Osteoblast (primary cell): ENCODE data around the gene STX8. TPM values are rescaled to one million over a fixed set of nuclear protein-coding genes. Genes with fewer than 3 reads are reported as not detected.
A peak's percentile ranks its signal among the peaks of the same experiment; 100 is the strongest.

Experiments used
- DNase-seq: peaks from one replicate; pipeline ENCODE4 v3.0.0; 2011; ENCODE audit warnings: low spot score, mixed read lengths; ENCODE audit not compliant: insufficient read length; ENCODE audit errors: missing footprints
- H2AFZ ChIP-seq: 2 replicates; pipeline ENCODE4 v1.6.0; 2011; ENCODE audit warnings: mild to moderate bottlenecking, low read length
- H3K27ac ChIP-seq: 2 replicates; pipeline ENCODE4 v1.5.1; 2011; ENCODE audit warnings: mild to moderate bottlenecking, low read depth, low read length, moderate library complexity
- H3K27me3 ChIP-seq: 2 replicates; pipeline ENCODE4 v1.6.0; 2012; ENCODE audit warnings: mild to moderate bottlenecking, control low read depth, inconsistent platforms, low read length, moderate library complexity; ENCODE audit not compliant: insufficient read depth
- H3K36me3 ChIP-seq: 2 replicates; pipeline ENCODE4 v1.5.1; 2011; ENCODE audit warnings: mild to moderate bottlenecking, low read length, control low read depth, moderate library complexity; ENCODE audit not compliant: insufficient read depth
- H3K4me1 ChIP-seq: 2 replicates; pipeline ENCODE4 v1.5.1; 2011; ENCODE audit warnings: mild to moderate bottlenecking, low read length, control low read depth, moderate library complexity; ENCODE audit not compliant: insufficient read depth
- H3K4me2 ChIP-seq: 2 replicates; pipeline ENCODE4 v1.6.0; 2011; ENCODE audit warnings: mild to moderate bottlenecking, low read length; ENCODE audit not compliant: insufficient read depth
- H3K4me3 ChIP-seq: fragments of 200-600 bp; sonication (generic); 3 replicates; pipeline ENCODE4 v1.5.1; 2012; ENCODE audit warnings: mild to moderate bottlenecking, low read length, inconsistent platforms; ENCODE audit not compliant: insufficient read depth
- H3K79me2 ChIP-seq: 2 replicates; pipeline ENCODE4 v1.6.0; 2012; ENCODE audit warnings: mild to moderate bottlenecking, low read length, control low read depth, inconsistent platforms; ENCODE audit not compliant: insufficient read depth
- H3K9me3 ChIP-seq: 2 replicates; pipeline ENCODE4 v1.5.1; 2011; ENCODE audit warnings: low read depth, low read length, control low read depth
- H4K20me1 ChIP-seq: 2 replicates; pipeline ENCODE4 v1.6.0; 2012; ENCODE audit warnings: mild to moderate bottlenecking, low read length, control low read depth; ENCODE audit not compliant: insufficient read depth
- total RNA-seq: library from RNA; depleted of rRNA; stranded (reverse); fragments of >200 nt; gene quantifications from 2 replicates; pipeline ENCODE4 v1.2.3, GENCODE V29; 2012
- TF ChIP-seq, protein P1 (sequence below): IDR thresholded peaks from 2 replicates; pipeline ENCODE4 v1.5.1; 2011; ENCODE audit warnings: mild to moderate bottlenecking, low read depth, low read length, moderate library complexity; ENCODE audit errors: extremely low read depth

STX8 gene
- total RNA-seq, 1 donor, result 72.7 TPM

DNA sequence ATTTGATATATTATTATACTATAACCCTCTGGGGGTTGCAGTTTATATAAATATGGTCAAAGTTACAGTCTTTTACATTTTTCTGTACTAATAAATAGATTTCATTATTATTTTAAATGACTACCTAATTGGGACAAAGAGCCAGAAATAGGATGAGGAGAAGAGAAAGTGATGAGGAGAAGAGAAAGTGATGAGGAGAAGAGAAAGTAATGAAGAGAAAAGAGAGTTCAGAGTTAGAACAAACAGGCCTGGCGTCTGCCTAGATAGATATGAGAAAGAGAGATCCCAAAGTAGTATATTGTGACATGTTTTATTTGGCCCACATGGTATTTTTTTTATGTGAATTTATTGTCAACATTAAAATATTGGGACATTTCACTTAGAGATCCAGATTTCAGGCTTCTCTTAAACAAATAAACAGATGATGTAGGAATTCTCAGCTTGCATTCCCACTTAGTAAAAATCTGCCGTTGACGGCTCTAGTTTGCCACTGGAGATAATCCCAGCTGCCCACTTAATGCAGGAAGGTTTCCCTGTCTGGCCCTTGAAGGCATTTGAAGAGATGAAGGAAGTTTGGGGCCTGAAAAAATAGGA is 210.7 kb downstream of the STX8 start:
- Histone ChIP-seq H3K4me3 (no peak overlapping the region), H3K79me2 (no peaks in the 10 kb centered on the region), H2AFZ (no peak overlapping the region), H3K27me3 (no peaks in the 10 kb centered on the region), H3K36me3 (no peaks in the 10 kb centered on the region), H3K9me3 (no peaks in the 10 kb centered on the region), H3K27ac (no peak overlapping the region), H3K4me2 (peak overlapping the region; percentile 35), H4K20me1 (peaks cover 4% of the 10 kb centered on the region), H3K4me1 (peaks cover 21% of the 10 kb centered on the region)
- TF ChIP-seq, protein P1, sequence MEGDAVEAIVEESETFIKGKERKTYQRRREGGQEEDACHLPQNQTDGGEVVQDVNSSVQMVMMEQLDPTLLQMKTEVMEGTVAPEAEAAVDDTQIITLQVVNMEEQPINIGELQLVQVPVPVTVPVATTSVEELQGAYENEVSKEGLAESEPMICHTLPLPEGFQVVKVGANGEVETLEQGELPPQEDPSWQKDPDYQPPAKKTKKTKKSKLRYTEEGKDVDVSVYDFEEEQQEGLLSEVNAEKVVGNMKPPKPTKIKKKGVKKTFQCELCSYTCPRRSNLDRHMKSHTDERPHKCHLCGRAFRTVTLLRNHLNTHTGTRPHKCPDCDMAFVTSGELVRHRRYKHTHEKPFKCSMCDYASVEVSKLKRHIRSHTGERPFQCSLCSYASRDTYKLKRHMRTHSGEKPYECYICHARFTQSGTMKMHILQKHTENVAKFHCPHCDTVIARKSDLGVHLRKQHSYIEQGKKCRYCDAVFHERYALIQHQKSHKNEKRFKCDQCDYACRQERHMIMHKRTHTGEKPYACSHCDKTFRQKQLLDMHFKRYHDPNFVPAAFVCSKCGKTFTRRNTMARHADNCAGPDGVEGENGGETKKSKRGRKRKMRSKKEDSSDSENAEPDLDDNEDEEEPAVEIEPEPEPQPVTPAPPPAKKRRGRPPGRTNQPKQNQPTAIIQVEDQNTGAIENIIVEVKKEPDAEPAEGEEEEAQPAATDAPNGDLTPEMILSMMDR, result no peak
- no peak for DNase-seq

DNA sequence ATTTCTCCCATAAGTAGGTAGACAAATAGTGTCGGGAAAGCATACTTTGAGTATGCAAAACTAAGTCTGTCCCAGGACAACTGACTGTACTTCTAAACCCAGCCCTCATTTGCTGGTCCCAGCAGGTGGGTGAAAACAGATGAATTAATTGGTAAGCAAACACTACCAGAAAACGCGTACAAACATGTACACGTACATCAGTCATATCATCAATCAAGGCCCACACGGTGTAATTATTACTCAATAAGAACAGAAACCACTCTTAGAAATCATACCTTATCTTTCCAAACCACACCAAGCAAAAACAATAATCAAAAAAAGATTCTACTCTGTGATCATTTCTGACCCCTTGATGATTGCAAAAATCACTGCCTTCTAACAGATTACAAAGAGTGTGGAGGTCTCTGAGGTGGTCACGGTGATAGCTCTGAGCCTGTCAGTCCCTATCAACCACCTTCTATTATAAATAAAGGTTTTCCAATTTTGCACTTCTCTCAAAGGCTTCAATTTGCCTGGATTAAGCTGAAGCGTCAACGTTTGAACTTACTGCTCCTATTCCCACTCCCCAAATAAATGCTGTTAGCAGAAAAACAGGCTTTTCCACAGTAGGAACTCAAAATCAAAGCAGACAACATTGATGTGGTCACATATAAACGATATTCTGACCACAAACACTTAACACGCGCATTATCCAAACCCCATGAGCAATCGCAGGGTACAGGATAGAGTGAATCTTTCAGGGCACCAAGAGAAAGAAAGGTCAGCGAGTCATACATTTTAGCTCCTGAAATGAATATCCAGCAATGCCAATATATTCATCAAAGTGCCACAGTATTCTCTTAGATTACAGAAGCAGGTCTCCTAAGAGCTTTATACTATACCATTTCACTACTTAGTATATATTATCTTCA is 211.9 kb downstream of the STX8 start:
- H3K36me3 ChIP-seq, result no peaks in the 10 kb centered on the region
- no peaks in the 10 kb centered on the region for H3K79me2 ChIP-seq
- H4K20me1 ChIP-seq, result peaks cover 4% of the 10 kb centered on the region
- H3K4me3 ChIP-seq, result no peak overlapping the region
- no peak overlapping the region for H3K27ac ChIP-seq
- DNase-seq, result no peak
- TF ChIP-seq, protein P1, result no peak
- H3K9me3 ChIP-seq, result no peaks in the 10 kb centered on the region
- no peaks in the 10 kb centered on the region for H3K27me3 ChIP-seq
- no peak overlapping the region for H2AFZ ChIP-seq
- peaks cover 21% of the 10 kb centered on the region for H3K4me1 ChIP-seq
- H3K4me2 ChIP-seq, result no peak overlapping the region

DNA sequence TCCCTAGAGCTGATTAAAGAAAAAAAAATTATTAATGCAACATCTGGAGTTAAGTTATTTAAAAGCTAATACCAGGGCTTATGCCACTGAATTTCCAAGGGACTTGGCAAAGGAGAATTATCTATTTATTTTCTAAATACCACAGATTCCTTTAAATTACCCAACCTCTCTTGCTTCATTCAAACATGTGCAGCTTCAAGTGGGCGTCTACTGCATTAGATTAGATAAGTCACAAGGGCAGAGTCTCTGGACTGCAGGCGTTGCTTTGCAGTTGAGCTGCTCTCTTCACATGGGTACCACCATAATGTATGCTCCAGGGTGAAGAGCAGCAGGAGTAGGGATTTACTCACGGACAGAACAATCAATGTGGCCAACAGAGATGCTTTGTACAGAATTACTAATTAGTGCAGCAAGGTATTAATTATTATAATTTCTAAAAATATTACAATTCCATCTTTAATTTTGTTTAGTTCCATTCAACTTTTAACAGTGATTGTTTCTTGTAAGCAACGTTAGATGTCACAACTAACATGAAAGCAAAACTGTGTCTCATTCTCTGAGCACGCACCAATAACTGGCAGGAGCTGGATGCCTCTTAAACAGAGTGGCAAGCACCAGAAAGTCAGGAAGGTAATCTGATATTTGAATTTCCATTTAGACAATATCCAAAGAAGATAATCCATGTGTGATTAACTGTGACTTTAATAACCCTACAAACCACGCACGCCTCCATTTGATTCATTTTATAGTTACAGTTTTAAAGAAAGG is 214.2 kb downstream of the STX8 start:
- H3K9me3 ChIP-seq, result no peaks in the 10 kb centered on the region
- H4K20me1 ChIP-seq, result peaks cover 4% of the 10 kb centered on the region
- TF ChIP-seq, protein P1, result no peak
- H3K4me2 ChIP-seq, result peak overlapping the region; percentile 52
- H2AFZ ChIP-seq, result no peak overlapping the region
- H3K27ac ChIP-seq, result no peak overlapping the region
- no peaks in the 10 kb centered on the region for H3K27me3 ChIP-seq
- peaks cover 21% of the 10 kb centered on the region for H3K4me1 ChIP-seq
- no peak overlapping the region for H3K4me3 ChIP-seq
- H3K79me2 ChIP-seq, result no peaks in the 10 kb centered on the region
- DNase-seq, result peak; percentile 88
- H3K36me3 ChIP-seq, result no peaks in the 10 kb centered on the region

DNA sequence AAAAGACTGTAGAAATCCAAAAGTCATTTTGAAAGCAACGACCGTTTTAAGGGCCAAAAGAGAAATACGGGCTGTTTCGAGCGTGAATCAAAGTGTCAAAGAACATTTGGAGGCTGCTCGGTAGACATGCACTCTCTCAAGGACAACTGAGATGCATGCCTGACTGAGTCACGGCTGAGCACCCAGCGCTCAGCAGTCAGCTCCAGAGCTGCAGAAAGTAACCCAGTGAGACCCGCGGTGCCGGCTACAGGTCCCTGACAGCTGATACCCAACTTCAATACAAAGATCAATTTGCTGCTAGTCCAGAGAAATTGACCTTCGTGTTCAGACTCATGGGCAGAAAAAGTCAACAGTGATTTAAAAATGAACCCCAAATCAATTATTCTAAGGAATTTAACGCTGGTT is 214.9 kb downstream of the STX8 start:
- Histone ChIP-seq H3K4me2 (peak overlapping the region; percentile 52), H3K79me2 (no peaks in the 10 kb centered on the region), H3K27me3 (no peaks in the 10 kb centered on the region), H3K36me3 (no peaks in the 10 kb centered on the region), H3K4me1 (peaks cover 21% of the 10 kb centered on the region), H3K4me3 (no peak overlapping the region), H2AFZ (no peak overlapping the region), H3K9me3 (no peaks in the 10 kb centered on the region), H3K27ac (no peak overlapping the region), H4K20me1 (peaks cover 4% of the 10 kb centered on the region)
- TF ChIP-seq, protein P1, result no peak
- DNase-seq, result no peak
